ENCODE data around the gene PCBD1. TPM values are rescaled to one million over a fixed set of nuclear protein-coding genes. Genes with fewer than 3 reads are reported as not detected.

PCBD1 gene
- total RNA-seq, 1 donor from 2014 or later: 54.6 TPM

- no peaks in the 10 kb centered on the region for H3K79me2 ChIP-seq (ENCODE audit: insufficient read depth, low read length)
- DNase-seq (ENCODE audit: low read depth): no peak
- H3K4me1 Mint-ChIP-seq (ENCODE audit: low read depth, unreplicated experiment): peaks cover 5% of the 10 kb centered on the region
- H3K4me3 Mint-ChIP-seq (ENCODE audit: unreplicated experiment): no peak overlapping the region
- no peak overlapping the region for H3K27ac ChIP-seq (ENCODE audit: low read depth, low read length)
- H3K9me3 ChIP-seq (ENCODE audit: insufficient read depth, low read depth, low read length): no peaks in the 10 kb centered on the region
- no peaks in the 10 kb centered on the region for H3K4me1 ChIP-seq (ENCODE audit: insufficient read depth, low read length)
- H3K9ac ChIP-seq (ENCODE audit: low read length): no peak overlapping the region
- TF ChIP-seq CTCF (IDR thresholded peaks at IDR 0.05; ENCODE audit: insufficient read depth, low read depth, low read length) (no peak), EZH2 (IDR thresholded peaks at IDR 0.05; ENCODE audit: insufficient read depth, low read length) (no peak)
- no peaks in the 10 kb centered on the region for H4K20me1 ChIP-seq (ENCODE audit: insufficient read depth, low read length)
- H3K27me3 Mint-ChIP-seq (ENCODE audit: low read depth, unreplicated experiment): peaks cover 72% of the 10 kb centered on the region
- FAIRE-seq: no peak
- H3K36me3 Mint-ChIP-seq (ENCODE audit: low read depth, unreplicated experiment): peaks cover 2% of the 10 kb centered on the region
- H3K27me3 ChIP-seq (ENCODE audit: insufficient read depth, low read length): peaks cover 17% of the 10 kb centered on the region
- H3K9me3 Mint-ChIP-seq (ENCODE audit: unreplicated experiment): no peaks in the 10 kb centered on the region
- H3K4me2 ChIP-seq (ENCODE audit: low read length): no peak overlapping the region
- no peaks in the 10 kb centered on the region for H3K36me3 ChIP-seq (ENCODE audit: insufficient read depth, low read length)
- no peak overlapping the region for H3K4me3 ChIP-seq (ENCODE audit: insufficient read depth, low read depth, low read length)
- H2AFZ ChIP-seq (ENCODE audit: low read depth, low read length): no peak overlapping the region
- H3K27ac Mint-ChIP-seq (ENCODE audit: unreplicated experiment): no peak overlapping the region
Observed at GRCh38 chr10:70909326-70909935, 21.1 kb upstream of the PCBD1 start.

GRCh38 chr10:70908406-70909296 lies 20.3 kb upstream of the PCBD1 start:
- no peak overlapping the region for H3K4me3 Mint-ChIP-seq (ENCODE audit: unreplicated experiment)
- H4K20me1 ChIP-seq (ENCODE audit: insufficient read depth, low read length): no peaks in the 10 kb centered on the region
- no peaks in the 10 kb centered on the region for H3K36me3 ChIP-seq (ENCODE audit: insufficient read depth, low read length)
- no peak overlapping the region for H2AFZ ChIP-seq (ENCODE audit: low read depth, low read length)
- peaks cover 65% of the 10 kb centered on the region for H3K27me3 Mint-ChIP-seq (ENCODE audit: low read depth, unreplicated experiment)
- no peak for TF ChIP-seq EZH2 (IDR thresholded peaks at IDR 0.05; ENCODE audit: insufficient read depth, low read length)
- TF ChIP-seq CTCF (IDR thresholded peaks at IDR 0.05; ENCODE audit: insufficient read depth, low read depth, low read length): no peak
- no peak for FAIRE-seq
- H3K4me1 Mint-ChIP-seq (ENCODE audit: low read depth, unreplicated experiment): peaks cover 5% of the 10 kb centered on the region
- no peak for DNase-seq (ENCODE audit: low read depth)
- no peak overlapping the region for H3K4me2 ChIP-seq (ENCODE audit: low read length)
- no peak overlapping the region for H3K27ac ChIP-seq (ENCODE audit: low read depth, low read length)
- H3K4me3 ChIP-seq (ENCODE audit: insufficient read depth, low read depth, low read length): no peak overlapping the region
- no peaks in the 10 kb centered on the region for H3K79me2 ChIP-seq (ENCODE audit: insufficient read depth, low read length)
- no peaks in the 10 kb centered on the region for H3K9me3 ChIP-seq (ENCODE audit: insufficient read depth, low read depth, low read length)
- H3K27me3 ChIP-seq (ENCODE audit: insufficient read depth, low read length): peaks cover 11% of the 10 kb centered on the region
- no peak overlapping the region for H3K9ac ChIP-seq (ENCODE audit: low read length)
- no peaks in the 10 kb centered on the region for H3K4me1 ChIP-seq (ENCODE audit: insufficient read depth, low read length)
- peaks cover 2% of the 10 kb centered on the region for H3K36me3 Mint-ChIP-seq (ENCODE audit: low read depth, unreplicated experiment)
- H3K27ac Mint-ChIP-seq (ENCODE audit: unreplicated experiment): no peak overlapping the region
- H3K9me3 Mint-ChIP-seq (ENCODE audit: unreplicated experiment): no peaks in the 10 kb centered on the region
